ENCODE data around the gene IL1F10.

The IL1F10 gene

DNA sequence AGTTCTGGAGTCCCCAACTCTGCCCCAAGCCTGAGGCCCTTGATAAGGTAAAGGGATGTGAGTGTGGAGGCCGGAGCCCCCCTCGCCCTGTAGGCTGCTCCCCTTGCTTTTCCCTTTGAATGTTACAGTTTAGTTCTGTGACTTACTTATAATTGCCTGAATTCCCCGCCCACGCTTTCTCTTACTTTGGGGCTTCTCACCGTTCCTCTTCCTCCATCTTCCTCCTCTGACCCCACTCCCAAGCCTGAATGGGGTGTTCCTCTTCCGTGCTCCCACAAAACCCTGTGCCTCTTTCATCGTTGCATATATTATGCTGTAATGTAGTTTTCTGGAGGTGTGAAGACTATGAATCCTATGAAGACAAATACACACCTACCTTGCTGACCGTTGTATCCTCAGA lies 44.7 kb downstream of the IL1F10 start:
- DNase-seq (ENCODE audit: low read depth, low spot score) = no peak

DNA sequence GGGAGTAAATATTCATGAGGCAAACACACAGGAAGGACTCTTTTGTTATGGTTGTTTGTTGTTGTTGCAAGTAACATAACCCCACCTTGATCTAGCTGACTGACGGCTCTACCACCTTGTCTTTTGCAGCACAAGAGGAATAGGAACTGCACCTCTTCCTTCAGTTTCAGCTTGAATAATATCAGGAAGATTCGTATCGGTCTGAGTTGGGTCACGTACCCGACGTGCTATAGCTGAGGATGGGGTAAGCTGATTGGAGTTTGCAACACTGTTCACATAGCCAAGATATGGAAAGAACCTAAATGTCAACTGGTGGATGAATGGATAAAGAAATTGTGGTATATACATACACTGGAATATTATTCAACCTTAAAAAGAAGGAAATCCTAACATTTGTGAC lies 45.1 kb downstream of the IL1F10 start:
- DNase-seq (ENCODE audit: low read depth, low spot score) = no peak

DNA sequence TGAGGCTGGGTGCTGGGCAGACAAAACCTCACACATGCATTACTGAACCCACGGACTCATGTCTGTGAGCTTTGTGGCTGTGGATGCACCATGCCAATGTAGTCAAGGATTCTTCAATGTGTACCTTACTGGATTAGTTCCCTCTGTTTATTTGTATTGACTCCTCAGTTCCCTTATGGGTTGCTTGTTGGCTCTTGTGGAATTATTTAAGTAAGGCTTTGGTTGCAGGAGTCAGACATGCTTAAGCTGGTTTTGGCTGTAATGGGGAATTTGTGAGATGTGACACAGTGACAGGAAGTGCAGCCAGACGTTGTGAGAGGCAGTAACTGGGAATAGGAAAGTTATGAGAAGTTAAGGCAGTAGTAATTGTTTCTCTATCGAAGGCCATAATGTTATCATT lies 46.0 kb downstream of the IL1F10 start:
- DNase-seq (ENCODE audit: low read depth, low spot score) = no peak

DNA sequence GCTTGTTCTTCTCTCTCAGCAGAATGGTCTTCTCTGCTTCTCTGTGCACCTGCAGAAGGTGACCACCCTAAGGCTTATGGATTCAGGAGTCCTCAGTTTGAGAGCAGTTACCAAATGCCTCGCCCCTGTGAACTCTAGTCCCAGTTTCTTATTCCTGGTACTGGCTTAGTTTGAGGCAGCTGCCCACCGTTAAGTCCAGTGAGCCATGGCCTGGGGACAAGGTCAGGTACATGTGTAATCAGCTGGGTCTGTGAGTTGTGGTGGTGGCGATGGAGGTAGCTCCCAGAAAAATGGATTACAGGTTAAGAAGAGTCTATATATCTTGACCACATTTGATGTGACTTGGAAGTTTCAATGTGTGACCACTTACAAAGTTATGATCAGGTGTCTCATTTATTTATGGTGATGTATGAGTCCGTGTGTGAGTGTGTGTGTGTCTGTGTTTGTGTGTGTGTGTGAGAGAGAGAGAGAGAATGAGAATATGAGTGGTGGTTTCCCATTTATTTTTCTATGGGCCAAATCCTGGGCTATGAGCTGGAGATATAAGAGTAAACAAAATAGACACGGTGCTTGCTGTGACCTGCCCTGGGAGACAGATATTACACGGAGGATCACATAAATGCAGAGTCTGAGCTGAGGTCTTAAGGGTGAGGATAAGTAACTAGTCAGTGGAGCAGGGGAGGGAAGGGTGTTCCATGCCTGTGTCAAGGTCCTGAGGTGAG lies 46.6 kb downstream of the IL1F10 start:
- DNase-seq (ENCODE audit: low read depth, low spot score) = no peak

DNA sequence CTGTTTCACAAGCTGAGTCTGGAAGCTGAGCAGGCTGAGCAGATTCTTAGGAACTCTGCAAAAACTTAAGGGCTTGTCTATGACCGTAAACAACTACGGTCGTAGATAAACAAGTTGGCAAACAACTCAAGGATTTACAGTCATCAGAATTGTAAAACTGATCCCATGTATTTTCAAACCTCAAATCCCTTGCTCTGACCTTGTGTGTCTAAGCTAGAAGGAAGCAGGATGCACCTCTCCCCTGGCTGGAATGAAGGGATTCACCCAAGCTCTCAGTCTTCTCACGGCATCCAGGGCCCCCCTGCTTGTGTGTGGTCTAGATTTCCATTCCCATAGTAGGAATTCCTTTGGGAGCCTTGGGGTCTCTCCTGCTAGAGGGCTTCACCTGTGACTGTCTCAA lies 47.2 kb downstream of the IL1F10 start:
- DNase-seq (ENCODE audit: low read depth, low spot score) = no peak

DNA sequence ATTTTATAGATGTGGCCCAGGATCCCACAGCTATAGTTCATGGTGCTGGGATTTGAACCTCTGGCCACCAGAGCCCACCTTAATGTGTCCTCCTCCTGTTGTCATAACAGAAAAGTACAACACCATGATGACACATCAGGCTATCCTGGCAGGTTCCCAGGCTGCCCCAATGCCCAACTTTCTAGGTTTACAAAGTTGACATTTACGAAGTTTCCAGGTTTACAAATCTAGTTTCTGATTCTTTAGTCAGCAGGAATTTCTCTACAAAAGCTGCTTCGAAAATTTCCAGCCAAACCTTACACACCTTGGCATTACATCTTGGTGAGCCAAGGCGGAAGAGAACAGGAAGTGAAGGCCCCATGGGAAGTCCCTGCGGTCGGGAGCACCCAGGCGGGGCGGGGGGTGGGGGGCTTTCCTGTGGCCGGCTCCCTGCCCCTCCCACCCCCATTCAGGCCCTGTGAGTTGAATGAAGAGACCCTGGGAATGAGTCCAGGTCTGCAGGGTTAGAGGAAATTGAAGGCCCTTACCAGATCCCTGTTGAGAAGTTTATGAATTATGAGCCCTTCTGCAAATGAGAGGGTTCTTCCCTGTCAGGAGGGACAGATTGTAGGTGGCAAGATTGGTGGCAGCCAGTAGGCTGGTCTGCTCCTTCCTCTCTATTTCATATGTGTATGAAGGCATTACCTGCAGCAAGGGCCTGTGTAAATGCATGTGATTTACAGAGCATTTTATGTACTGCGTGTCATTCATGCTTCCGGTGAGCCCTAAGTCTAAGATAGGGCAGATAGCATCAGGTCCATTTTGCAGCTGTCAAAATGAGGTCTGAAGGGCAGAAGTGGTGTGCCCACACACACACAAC lies 48.6 kb downstream of the IL1F10 start:
- DNase-seq (ENCODE audit: low read depth, low spot score) = no peak

DNA sequence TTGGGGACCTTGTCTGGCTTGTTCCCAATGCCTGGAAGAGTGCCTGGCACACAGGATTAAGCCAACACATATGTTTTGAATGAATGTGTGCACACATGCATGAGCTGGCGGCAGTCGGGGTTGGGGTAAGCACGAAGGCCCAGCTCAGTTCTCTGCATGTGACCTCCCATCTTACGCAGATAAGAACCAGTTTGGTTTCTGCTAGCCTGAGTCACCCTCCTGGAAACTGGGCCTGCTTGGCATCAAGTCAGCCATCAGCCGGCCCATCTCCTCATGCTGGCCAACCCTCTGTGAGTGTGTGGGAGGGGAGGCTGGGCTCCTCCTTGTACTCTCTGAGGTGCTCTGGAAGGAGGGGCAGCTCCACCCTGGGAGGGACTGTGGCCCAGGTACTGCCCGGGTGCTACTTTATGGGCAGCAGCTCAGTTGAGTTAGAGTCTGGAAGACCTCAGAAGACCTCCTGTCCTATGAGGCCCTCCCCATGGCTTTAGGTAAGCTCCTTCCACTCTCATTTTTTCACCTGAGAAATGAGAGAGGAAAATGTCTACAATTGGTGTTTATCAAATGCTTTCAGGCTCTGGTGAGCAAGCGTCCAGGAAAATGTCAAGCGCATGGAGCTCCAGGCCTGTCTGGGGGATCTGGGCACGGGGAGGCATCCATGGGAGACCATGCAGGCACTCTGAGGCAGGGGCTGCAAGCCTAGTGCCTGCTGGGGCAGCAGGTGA lies 49.9 kb downstream of the IL1F10 start:
- DNase-seq (ENCODE audit: low read depth, low spot score) = peak; percentile 18

DNA sequence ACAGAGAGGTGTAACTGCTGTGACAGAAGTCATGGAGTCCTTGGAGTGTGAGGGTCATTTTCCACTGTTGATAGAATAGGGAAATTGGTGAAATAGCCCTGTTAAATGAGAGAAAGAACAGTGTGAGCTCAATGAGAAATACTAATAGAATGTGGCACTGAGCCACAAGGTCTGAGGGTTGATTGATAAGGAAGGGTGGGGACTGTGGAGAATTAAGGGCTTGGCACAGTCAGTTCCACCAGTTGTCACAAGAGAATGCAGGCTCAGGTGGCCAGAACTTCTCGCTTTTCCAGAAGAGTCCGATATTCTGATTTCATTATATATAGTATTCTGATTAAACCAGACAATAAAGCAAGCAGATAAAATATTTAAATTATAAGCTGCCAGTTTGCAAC lies 50.5 kb downstream of the IL1F10 start:
- DNase-seq (ENCODE audit: low read depth, low spot score) = no peak

DNA sequence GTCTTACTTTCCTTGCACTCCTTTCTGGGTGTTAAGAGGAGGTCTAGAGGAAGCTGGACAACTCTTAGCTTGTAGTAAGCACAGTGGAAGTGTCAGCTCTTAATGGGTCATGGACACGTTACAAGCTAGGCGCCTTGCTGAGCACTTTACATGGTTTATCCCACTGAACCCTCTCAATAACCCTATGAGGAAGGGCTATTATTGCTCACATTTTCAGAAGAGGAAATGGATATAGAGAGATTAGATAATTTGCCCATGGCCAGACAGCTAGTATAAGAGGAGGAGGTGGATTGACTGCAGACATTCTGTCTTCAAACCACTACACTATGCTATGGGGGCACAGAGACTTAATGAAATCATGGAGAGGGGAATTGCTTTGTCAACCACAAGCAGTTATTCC lies 51.3 kb downstream of the IL1F10 start:
- DNase-seq (ENCODE audit: low read depth, low spot score) = no peak

DNA sequence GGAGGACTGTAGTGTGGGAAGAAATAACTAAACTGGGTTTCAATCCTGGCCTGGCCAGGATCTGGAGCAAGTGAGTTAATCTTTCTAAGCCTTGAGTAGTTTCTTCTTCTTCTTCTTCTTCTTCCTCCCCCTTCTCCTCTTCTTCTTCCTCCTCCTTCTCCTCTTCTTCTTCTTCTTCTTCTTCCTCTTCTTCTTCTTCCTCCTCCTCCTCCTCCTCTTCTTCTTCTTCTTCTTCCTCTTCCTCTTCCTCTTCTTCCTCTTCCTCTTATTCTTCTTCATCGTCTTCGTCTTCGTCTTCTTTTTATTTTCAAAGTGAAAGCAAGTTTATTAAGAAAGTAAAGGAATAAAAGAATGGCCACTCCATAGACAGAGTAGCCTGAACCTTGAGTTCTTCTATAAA lies 53.1 kb downstream of the IL1F10 start:
- DNase-seq (ENCODE audit: low read depth, low spot score) = no peak

DNA sequence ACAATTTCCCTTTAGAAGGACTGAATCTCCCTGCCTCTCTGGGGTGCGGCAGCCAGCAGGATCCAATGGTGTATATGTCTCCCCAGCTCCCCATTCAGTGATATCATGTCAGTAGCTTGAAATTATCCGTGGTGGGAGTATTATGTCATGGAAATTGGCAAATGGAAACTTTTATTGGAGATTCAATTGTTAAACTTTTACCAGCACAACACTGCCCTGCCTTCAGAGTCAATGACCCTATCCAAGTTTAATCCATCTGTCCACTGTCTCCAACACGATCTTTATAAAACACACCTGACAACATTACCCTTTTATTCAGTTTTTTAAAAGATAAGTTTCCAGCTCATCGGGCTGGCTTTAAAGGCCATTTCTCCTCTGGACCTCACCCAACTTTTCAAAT lies 54.6 kb downstream of the IL1F10 start:
- DNase-seq (ENCODE audit: low read depth, low spot score) = no peak

DNA sequence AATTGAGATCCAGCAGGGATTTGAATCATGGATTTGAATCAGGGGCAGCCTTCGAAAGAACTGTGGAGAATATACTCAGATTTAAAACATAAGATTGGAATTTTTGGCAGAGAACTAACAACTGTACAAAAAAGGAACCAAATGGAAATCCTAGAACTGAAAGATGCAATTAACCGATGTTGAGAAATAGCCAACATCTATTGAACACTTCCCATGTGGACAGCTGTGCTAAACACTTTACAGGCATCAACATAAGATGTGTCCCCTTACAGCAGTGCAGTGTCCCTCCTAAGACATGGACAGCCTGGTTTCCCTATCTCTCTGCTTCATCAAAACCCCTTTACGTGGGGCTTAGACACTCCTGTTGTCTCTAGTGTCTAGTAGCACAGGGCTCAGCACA lies 56.0 kb downstream of the IL1F10 start:
- no peak for DNase-seq (ENCODE audit: low read depth, low spot score)

DNA sequence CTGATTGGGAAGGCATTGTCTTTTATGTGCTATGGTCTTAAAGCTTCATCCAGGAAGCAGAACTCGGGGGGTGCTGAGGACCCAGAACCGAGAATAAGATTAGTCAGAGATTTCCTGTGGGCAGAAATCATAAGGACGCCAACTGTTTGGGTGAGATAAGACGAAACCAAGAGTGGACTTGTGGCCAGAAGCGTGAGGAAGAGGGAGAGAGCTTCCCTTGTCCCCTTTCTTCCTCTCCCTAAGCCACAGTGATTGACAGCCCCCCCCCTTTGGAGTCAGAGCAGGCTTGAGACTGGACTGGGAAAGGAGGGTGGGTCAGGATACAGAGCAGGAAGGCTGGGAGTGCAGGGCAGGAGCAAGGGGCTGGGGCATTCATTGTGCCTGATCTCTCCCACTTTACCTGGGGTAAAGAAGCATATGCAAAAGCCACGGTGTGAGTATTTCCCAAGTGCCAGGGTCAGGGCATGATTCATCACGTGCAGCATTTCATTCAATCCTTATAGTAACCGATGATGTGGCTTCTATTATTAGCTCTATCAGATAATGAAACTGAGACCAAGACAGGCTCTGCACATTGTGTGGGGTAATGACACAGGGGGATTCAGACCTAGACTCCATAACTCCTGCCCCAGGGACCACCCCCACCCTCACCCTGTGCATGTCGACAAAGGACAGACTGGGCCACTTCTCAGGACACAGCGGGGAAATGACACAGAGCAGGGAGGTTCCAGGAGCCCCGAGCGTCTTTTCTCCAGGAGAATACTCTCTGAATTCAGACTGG lies 56.6 kb downstream of the IL1F10 start:
- no peak for DNase-seq (ENCODE audit: low read depth, low spot score)

Measured in ELF-1 (cell line).